HG03442 (cell line): ENCODE data around the gene GPX3.

Source experiments
- ATAC-seq: cut with Tn5 transposase; IDR thresholded peaks from one replicate; pipeline ENCODE4 v1.9.1; 2021; ENCODE audit warnings: mild to moderate bottlenecking, moderate library complexity; ENCODE audit not compliant: unreplicated experiment

Gene GPX3

GRCh38 chr5:151054709-151055108 is 34.3 kb downstream of the GPX3 start:
- no peak for ATAC-seq

GRCh38 chr5:151055336-151055735 is 34.9 kb downstream of the GPX3 start:
- no peak for ATAC-seq

DNA sequence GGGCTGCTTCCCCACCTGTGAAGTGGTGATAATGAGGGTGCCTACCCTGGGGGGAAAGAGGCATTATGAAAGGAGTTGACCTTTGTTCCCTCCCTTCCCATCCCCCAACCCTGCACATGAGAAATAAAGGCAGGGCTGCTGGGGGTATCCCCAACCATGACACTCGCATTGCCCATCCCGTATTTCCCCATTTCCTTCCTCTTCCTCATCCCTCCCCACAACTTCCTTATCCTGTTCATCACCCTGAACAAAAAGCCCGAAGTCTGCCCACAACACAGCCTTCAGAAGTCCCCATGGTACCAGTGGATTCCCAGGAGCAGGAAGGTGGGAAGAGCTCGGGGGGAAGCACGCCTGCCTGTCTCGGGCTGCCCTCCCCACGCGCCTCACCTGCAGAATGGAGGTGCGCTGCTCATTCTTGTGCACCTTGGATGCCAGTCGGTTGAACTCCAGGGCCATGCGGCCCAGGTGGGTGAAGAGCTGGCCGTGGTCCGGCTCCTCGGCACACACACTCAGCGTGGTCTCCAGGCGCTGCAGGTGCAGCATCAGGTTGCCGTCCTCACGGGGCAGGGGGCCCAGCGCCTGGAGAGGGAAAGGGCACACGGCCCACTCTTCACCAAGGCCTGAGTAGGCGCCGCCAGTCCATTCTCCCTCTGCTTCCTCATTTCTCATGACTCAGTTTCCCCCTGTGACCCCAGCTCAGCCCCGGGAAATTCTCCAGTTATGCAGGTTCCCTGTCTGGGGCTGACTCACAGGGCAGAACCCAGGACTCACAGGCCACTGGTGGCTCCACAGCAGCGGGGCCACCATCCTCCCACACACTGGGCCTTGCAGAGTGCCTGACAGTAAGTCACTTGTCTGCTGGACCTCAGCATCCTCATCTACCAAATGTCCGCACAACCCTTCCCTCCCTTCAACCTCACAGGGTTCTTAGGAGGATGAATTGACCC is 36.3 kb downstream of the GPX3 start:
- ATAC-seq = no peak

DNA sequence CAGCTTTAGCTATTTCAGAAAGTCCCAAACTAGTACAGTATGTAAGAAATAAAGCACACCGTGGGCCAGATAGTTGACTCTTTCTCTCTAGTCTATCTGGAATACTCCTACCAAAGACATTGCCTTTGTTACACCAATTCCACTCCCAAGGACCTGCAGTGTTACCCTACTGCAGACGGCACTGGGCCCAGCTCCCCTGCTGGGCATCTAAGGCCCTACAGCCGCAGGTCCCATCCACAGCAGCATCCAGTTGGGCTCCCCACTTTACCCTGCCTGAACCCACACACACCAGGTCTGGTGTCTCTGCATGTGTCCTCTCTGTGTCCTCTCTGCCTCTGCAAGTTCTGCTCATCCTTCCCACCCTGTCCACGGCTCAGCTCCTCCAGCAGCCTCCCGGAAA is 37.9 kb downstream of the GPX3 start:
- ATAC-seq = no peak

- no peak for ATAC-seq
These were observed 38.6 kb downstream of the GPX3 start for GRCh38 chr5:151058891-151059489.

DNA sequence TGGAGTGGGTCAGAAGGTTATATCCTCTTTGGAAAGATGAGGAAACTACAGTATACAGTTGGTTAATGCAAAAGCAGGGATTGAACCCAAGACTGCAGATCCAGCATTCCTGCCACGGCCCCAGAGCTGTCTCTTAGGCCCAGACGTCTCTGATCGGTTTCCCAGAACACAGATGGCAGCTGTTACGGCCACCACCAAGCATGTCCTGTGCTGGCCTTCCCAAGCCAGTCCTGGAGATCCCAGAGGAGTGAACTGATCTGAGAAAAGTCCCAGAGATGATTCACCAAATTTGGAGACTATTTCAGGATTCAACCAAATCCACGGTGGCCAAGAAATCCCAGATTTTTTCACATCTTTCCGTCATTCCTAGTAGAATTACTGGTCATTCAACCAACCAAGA is 40.4 kb downstream of the GPX3 start:
- no peak for ATAC-seq

- ATAC-seq = no peak
These were observed 42.2 kb downstream of the GPX3 start for GRCh38 chr5:151062405-151063141.

- ATAC-seq = no peak
These were observed 43.0 kb downstream of the GPX3 start for GRCh38 chr5:151063142-151063989.

DNA sequence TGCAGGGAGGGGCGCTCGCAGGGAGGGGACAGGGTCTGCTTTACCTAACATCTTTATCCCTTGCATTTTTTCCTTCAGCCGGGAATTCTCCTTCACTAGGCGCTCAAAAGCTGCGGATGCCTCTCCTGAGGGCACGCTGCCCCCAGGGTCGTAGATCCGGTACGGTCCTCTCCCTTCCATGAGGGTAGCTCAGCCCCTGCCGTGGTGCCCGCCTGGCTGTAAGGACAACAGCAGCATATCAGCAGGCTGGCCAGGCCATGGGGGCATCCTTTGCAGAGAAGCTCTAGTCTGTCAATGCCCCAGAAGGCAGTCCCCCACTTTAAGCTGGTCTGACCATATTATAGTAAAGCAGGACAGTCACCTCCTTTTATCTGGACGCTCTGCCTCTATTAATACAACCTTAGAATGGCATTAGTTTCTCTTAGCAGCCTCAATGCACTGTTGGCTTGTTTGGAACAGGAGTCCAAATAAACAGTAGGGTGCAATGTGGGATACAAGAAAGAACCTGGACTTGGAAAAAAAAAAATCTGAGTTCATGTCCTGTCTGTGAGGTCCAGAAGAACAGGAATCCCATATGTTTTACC is 44.6 kb downstream of the GPX3 start:
- no peak for ATAC-seq

- no peak for ATAC-seq
These were observed 45.2 kb downstream of the GPX3 start for GRCh38 chr5:151065609-151066008.

- ATAC-seq = no peak
These were observed 46.5 kb downstream of the GPX3 start for GRCh38 chr5:151066920-151067319.

GRCh38 chr5:151067632-151068432 is 47.4 kb downstream of the GPX3 start:
- ATAC-seq = peak; percentile 4

- peak; percentile 57 for ATAC-seq
These were observed 48.2 kb downstream of the GPX3 start for GRCh38 chr5:151068433-151069197.

GRCh38 chr5:151070449-151070848 is 50.1 kb downstream of the GPX3 start:
- ATAC-seq = no peak

DNA sequence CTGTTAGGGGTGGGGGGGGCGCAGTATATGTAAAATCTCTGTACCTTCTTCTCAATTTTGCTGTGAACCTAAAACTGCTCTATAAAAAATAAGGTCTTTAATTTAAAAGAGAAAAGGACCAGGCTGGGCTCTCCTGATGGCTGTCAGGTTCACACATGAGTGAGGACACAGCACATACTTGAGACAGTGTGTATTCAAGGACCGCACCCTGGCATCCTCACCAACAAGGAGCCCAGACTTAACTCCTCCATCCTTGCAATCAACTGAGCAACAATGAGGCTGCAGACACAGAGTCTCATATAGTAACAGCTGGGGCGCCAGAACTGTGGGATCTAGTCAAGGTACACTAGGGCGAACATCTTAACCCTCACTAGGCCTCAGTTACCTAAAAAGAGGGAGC is 50.6 kb downstream of the GPX3 start:
- no peak for ATAC-seq

- ATAC-seq = no peak
These were observed 51.6 kb downstream of the GPX3 start for GRCh38 chr5:151071848-151072629.

GRCh38 chr5:151072630-151073025 is 52.2 kb downstream of the GPX3 start:
- no peak for ATAC-seq

DNA sequence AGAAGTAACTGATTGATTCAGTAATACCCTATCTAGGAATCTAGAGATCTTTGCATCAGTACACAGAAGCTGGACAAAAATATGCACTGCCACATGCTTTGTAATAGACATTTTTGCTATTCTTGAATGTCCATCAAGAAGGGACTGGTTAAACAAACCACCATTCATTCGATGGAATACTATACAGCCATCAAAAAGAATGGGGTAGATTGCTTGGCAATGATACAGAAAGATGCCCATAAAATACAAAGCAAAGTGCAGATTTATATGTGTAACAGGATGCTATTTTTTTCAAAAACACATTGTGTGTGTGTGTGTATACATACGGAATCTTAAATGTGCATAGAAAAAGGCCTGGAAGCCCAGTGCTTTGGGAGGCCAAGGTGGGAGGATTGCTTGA is 52.9 kb downstream of the GPX3 start:
- no peak for ATAC-seq
